Mesenteric fat pad (tissue), 1 donor: Measurements from ENCODE around the gene MICAL3. TPM values are rescaled to one million over a fixed set of nuclear protein-coding genes. Genes with fewer than 3 reads are reported as not detected.
"Not testable (repeated sequence)": the region's sequence is repeated elsewhere in the genome, so short reads cannot be mapped to it uniquely, and the experiment has no call there.

Experiments
- DNase-seq: peaks from one replicate; pipeline ENCODE4 v3.0.0-alpha.2; 2020; ENCODE audit warnings: low spot score
- total RNA-seq: library from RNA; stranded (reverse); fragmentation: NEBNext Ultra II Directional; extraction: Animal tissue kit (Norgen Biotek cat#: 25700); gene quantifications from one replicate; pipeline ENCODE4 v1.2.1, GENCODE V29; 2021
- donor health status: DM: yes; HTN: yes; CAD: no.

The MICAL3 gene
- total RNA-seq, 1 donor from 2014 or later = 65.2 TPM

DNA sequence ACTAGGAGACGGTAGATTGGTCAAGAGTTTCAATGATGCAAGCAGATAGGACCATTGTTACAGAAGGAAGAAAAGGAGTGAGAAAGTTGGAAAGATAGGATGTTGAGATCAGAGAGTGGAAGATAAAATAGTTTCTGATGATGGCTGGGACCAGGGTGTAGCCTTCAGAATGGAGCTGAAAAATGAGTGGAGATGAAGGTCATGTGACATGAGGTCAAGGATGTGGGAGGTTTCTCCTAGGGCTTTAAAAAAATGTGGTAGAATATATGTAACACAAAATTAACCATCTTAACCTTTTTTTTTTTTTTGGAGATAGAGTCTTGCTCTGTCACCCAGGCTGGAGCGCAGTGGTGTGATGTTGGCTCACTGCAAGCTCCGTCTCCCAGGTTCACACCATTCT is 35.1 kb upstream of the MICAL3 start:
- DNase-seq = no peak

GRCh38 chr22:18059094-18059417 is 34.7 kb upstream of the MICAL3 start:
- DNase-seq = no peak

DNA sequence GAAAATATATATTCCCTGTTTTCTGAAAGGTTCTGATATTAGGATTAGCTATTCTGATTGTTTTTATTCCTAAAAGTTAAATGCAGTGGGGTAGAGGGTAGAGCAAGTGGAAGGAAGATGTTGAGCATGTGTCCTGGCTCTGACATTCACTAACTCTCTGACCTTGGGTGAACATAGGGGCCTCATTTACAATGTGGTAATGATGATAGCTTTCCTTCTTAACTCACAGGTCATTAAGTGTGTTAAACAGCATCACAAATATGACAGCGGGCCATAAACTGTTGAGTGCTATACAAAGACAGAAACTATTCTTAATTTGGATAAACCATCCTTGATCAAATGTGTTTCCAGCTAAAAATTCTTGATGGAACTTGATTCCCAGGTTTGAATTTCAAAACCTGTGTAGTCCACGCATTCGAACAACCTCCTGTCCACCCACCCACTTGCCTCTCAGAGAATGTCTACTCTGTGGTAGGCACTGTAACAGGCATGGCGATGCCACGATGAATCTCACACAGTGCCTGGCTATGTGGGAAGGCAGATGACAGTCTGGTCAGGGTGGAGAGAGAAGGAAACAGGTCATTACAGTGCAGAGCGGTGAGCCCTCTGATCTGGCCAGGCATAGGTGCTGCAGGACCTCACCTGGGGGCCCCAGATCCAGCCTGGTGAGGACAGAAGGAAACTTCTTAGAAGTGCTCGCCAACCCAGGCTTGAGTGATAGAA is 34.2 kb upstream of the MICAL3 start:
- DNase-seq = no peak

DNA sequence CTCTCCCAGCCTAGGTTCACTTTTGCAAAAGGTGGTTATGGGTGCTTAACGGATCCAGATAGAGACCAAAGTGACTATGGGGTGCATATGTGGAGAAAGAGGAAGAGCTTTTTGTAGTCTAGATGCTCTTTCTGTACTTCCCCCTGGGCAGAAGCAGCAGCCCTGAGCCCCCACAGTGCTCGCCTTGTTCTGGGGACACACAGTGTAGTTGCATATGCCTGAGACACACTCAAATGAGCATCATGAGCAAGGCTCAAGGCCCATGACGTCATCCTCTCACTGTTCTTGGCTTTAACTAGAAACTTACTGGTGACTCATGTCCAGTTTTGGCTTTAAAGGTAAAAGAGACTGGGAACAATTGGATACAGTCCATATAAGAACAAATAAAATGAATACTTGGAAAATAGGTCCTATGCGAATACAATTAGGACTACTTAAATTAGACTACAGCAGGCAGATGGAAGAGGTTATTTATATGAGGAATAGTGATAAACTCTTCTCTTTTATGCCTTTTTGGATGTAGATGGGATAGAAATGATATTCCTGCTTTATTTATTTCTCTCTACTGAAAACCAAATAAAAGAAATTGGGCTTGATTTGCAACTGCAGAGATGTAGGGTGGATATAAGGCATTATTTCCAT is 33.3 kb upstream of the MICAL3 start:
- no peak for DNase-seq

DNA sequence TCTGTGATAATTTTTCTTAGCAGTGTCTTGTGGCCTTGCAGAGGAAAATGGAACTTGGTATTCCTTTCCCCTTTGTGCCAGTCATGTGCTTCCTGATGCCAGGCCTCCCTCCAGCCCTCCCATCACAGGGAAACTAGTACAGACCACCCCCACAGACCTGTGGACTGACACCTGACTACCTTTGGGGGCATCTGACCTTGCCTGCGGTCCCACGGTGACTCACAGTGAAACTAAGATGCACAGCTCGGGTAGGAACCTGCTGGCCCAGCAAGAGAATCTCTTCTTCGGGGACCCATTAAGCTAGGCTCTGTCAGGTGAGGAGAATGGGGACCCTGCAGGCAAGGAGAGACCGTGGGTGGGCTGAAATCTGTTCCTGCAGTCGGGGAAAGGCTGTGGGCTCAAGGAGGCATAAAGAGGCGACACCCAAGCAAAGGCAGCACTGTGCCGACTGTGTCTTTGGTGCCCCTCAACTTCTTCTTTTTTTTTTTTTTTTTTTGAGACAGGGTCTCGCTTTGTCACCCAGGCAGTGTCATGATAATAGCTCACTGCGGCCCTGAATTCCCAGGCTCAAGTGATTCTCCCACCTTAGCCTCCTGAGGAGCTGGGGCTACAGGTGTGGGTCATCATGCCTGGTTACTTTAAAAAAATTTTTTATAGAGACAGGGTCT is 32.6 kb upstream of the MICAL3 start:
- DNase-seq = no peak

GRCh38 chr22:18056161-18056666 is 31.9 kb upstream of the MICAL3 start:
- DNase-seq = no peak

DNA sequence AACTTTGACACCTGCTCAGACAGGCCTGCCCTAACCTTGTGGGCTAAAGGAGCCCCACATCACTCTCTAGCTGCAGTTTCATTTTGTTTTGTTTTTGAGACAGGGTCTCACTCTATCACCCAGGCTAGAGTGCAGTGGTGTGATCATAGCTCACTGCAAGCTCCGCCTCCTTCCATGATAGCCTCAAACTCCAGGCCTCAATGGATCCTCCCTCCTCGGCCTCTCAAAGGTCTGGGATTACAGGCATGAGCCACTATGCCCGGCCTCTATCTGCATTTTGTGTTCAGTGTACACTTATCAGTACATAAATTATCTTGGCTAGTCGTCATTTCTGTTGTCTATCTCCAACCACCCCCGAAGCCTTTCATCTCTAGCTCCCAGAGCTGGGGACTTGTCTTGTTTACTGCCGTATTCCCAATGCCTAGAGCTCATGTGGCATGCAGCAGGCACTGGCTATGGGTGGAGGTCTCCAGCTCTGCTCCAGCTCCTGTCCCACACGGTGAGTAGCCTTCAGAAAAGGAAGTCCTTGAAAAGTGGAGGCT is 31.3 kb upstream of the MICAL3 start:
- no peak for DNase-seq

- DNase-seq = not testable (repeated sequence)
Measured at GRCh38 chr22:18053216-18053946, 29.0 kb upstream of the MICAL3 start.

GRCh38 chr22:18051113-18051512 is 26.8 kb upstream of the MICAL3 start:
- DNase-seq = not testable (repeated sequence)

GRCh38 chr22:18050065-18050464 is 25.7 kb upstream of the MICAL3 start:
- DNase-seq = no peak

GRCh38 chr22:18048441-18048898 is 24.1 kb upstream of the MICAL3 start:
- no peak for DNase-seq

GRCh38 chr22:18048041-18048440 is 23.7 kb upstream of the MICAL3 start:
- DNase-seq = no peak

- DNase-seq = no peak
Measured at GRCh38 chr22:18045794-18046193, 21.4 kb upstream of the MICAL3 start.

DNA sequence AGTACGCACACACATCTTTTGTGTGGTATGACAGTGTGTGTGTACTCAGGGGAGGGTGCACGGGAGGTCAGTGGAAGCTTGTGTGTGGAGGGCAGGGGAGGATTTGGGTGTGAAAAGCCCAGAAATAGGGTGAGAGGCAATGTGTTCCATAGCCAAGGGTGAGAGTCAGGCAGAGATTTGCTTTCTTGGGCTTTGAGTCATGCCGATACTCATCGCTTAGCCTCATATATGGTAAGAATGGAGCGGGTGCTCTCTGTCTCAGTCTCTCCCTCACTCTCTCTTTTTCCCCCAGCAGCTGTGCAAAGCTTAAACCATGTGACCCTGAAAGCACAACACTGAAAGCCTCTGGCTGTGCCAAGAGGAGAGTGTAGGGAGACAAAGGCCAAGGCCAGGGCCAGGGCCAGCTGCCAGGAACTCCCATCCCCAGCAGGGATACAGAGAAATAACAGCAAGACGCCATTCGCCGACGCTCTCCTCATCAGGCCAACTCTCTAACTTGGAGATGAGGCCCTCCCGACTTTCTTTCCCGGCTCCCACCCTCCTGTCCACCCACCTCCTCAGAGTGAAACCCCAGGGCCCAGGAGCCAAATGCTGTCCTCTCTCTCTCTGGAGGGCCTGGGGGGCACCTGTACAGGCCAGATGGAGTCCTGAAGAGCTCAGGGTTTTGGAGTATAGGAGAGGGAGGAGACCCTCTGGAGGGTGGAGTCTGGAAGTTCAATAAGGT is 20.3 kb upstream of the MICAL3 start:
- no peak for DNase-seq

DNA sequence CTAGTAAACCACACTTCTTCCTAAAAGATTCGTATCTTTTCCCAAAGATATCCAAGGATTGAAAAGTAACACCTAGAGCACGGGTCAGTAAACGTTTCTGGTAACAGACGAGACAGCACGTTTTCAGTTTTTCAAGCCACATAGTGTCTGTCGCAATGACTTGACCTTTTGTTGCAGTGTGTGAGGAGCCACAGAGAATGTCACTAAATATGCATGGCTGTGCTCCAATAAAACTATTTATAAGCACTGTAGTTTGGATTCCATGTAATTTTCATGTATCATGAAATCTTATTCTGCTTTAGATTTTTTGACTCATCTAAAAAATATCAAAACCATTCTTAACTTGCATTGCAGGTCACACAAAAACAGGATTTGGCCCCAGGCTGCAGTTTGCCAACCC is 18.3 kb upstream of the MICAL3 start:
- DNase-seq = no peak

- DNase-seq = not testable (repeated sequence)
Measured at GRCh38 chr22:18040898-18041297, 16.5 kb upstream of the MICAL3 start.

GRCh38 chr22:18035751-18036150 is 11.4 kb upstream of the MICAL3 start:
- DNase-seq = no peak

- no peak for DNase-seq
Measured at GRCh38 chr22:18034076-18034475, 9.7 kb upstream of the MICAL3 start.

DNA sequence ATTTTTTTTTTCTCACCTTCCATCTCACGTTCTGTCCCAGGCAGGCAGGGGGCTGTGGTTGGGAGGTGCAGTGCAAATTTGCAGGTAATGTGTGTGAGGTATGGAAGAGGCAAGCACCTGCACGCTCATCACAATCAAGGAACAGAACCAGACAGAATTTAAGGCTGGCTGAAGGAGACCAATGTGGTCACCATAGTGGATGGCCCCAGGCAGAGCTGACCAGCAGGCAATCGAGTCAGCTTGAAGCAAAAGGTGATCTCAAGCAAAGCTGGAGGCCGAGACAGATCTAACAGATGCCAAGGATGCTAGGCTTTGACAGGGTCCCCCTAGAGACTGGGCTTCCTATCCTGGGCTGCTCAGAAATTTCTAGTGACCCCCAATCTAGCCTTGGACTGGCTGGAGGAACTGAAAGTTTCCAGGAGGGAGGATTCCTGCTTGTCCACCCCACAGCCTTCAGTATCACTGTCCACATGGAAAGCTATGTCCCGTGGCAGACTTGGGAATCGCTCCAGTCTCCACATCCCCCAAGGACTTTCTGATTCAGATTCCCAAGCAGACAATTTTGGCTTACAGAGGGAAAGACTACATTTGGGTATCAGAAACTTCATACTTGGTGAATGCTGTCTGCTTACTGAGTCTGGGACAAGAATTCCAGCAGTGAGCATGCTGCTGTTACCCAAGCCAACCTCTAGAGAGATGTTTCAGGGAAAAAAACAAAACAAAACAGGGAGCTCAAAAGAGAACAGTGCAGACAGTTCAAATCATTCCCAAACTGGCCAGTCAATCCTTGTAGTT is 9.0 kb upstream of the MICAL3 start:
- DNase-seq = no peak
